Activated CD8-positive, alpha-beta memory T cell treated with anti-CD3 and anti-CD28 coated beads, Interleukin-2, amount 50 U/mL, for 48 hours (primary cell): ENCODE data around the gene UCN2.

ENCODE experiments used
- DNase-seq: peaks from one replicate; pipeline ENCODE4 v3.0.0-alpha.2; 2020

Gene UCN2, protein sequence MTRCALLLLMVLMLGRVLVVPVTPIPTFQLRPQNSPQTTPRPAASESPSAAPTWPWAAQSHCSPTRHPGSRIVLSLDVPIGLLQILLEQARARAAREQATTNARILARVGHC

GRCh38 chr3:48563382-48563918 lies at the start of gene UCN2:
Gene UCN2 (minus strand): TSS chr3:48563781. CDS start chr3:48563124, 657 bp downstream.
- no peak for DNase-seq

DNA sequence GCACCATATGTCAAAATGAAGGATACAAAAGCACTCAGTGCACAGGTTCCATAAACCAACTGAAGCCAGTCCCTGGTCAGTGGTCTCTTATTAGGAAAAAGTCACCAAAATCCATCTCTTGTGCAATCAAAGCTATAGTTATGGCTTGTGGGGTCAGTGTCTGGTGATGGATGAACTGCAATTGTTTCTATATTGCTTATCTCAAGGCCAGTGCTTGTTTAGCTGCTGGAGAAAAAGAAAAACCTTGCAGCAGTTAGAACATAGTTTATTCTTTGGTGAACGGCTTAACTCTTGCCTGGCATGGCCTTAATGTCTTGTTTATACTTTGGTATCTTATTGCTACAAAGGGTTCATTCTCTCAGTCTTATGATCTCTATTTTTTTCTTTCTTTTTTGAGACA lies 48.7 kb upstream of the UCN2 start:
- DNase-seq = no peak

GRCh38 chr3:48609088-48610005 lies 45.8 kb upstream of the UCN2 start, which contains the start of gene UQCRC1:
Gene UQCRC1 (minus strand): TSS chr3:48609646. CDS start chr3:48609620, 26 bp downstream.
- DNase-seq = peak; percentile 95

DNA sequence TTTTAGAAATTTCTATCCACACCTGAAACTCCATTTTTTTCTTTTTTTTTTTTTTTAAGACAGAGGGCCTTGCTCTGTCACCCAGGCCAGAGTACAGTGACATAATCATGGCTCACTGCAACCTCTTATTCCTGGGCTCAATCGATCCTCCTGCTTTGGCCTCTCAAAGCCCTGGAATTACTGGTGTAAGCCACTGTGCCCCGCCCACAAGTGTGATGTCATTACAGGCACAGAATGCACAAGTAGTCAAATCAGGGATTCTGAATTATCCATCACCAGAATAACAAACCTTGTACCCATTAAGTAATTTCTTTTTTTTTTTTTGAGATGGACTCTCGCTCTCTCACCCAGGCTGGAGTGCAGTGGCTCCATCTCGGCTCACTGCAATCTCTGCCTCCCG lies 43.9 kb upstream of the UCN2 start:
- DNase-seq = no peak

GRCh38 chr3:48601622-48601994 lies 38.0 kb upstream of the UCN2 start:
- DNase-seq = no peak

DNA sequence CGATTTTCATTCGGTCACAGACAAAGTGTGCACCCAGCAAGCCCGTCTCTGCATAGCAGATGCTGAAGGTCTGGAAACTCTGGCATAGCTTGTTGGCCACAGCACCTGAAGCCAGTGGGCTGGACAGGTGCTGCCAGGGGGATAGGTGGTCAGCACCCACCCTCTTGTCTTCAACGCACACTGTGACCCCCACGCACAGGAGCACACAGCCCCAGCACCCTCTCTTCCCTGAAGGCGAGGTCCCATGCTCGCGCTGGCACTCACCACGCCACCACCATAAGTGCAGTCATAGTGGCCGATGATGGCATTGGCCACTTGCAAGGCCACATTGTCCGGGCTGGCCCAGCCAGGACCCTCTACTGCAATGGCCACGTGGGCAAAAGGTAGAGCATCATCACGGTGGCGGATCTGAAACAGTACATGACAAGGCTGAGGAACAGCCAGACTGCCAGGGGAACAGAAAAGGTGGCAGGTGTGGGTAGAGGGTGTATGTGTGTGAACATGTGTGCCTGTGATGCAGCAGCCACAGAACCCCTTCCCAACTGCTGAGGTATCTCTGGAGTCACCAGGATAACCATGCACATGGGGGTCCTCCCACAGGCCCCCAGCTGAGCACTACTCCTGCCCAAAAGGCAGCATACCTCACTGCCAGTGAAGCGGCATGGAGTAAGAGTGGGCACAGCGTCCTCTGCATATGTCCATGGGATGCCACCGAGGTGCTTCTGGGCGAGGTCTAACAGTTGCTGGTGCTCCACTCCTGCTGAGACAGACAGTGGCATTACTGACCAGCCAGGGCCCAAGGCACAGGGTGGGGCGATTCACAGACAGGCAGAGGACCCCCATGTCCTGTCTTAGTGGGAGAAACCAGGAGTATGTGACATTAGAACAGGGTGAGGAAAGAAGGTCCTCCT lies 37.4 kb upstream of the UCN2 start:
- DNase-seq = no peak

- DNase-seq = no peak
Measured at GRCh38 chr3:48599509-48600285, 36.1 kb upstream of the UCN2 start.

- no peak for DNase-seq
Measured at GRCh38 chr3:48599077-48599501, 35.5 kb upstream of the UCN2 start.

GRCh38 chr3:48598323-48599076 lies 34.9 kb upstream of the UCN2 start:
- DNase-seq = no peak

GRCh38 chr3:48597408-48597800 lies 33.8 kb upstream of the UCN2 start:
- DNase-seq = no peak

DNA sequence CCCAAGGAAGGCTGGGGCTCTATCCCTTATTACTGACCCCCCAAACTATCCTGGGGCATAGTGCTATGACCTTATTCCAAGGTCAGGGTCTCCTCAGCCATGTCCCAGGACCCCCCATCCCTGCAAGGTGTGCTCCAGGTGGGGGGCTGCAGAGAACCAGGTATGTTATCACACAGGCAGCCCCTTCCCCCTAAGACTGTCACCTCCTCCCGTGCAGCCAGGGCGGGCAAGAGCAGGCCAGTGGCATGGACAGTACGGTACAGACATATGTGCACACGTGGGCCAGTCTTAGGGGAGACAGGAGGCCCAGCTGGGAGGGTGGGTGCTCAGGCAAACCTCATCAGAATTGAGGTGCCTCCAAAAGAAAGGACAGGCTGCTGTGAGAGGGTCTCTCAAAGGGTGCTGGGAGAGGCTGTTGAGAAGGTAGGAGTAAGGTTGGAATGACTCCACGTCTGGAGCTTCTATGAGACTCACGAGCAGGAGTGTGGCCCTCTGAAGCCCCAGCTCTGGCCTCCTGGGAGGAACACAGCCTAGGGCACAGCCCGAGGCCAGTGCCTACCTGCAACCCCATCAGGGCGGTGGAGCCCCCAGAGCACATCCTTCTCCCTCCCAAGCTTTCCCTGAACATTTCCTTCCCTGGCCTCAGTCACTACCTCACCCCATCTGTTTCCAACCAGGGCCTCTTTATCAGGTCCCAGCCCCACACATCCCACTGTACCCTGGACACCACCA lies 33.3 kb upstream of the UCN2 start:
- no peak for DNase-seq

GRCh38 chr3:48596157-48596556 lies 32.6 kb upstream of the UCN2 start:
- DNase-seq = no peak

DNA sequence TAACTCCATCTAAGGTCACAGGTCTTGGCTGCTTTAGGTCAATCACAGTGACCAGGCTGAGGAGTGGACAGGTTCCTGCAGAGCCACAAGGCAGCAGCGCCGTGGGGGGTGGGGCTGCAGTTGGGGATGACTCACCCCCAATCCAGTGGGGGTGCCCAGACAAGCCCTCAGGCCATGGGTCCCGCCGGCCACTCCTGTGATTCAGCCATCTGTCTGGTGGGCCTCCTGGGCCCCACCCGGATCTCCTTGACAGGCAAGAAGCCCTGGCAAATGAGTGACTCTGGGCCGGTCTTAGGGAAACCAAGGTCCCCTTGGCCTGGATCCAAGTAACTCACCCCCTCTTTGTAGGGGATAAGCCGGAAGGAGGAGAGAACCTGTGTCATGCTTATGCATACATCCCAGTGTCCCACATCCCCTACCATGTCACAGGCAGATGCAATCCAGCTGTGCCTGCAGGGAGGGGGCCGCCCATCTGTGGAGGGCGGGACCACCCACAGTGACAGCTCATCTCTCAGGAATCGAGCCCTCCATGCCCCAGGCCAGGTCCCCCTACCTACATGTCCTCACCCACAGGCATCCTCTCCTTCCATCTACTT lies 32.0 kb upstream of the UCN2 start:
- DNase-seq = no peak

GRCh38 chr3:48595075-48595525 lies 31.5 kb upstream of the UCN2 start, which contains the start of gene COL7A1:
Gene COL7A1 (minus strand): TSS chr3:48595329. CDS start chr3:48595159, 170 bp downstream.
- DNase-seq = no peak

GRCh38 chr3:48594417-48595049 lies 31.0 kb upstream of the UCN2 start:
- no peak for DNase-seq

- DNase-seq = no peak
Measured at GRCh38 chr3:48593337-48593736, 29.8 kb upstream of the UCN2 start.

DNA sequence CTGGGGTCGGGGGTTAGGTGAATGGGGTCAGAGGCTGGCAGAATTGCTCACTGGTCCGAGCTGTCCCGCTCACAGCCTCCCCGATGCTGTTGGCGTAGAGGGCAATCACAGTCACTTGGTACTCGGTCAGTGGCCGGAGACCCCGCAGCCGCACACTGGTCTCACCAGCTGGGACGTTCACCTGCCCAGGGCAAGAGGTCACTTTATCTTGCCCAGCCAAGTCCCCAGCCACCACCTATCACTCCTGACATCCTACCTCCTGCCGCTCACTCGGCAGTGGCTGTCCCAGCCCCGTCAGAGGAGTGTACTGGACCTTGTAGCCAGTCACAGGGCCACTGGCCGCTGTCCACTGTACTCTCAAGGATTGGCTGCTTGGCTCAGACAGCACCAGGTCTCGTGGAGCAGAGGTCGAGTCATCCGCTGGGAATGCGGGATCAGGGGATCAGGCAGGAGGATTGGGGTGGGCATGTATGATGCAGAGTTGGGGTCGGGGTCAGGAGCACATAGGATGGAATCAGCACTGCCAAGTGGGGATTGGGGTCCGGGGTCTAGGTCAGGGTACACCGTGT lies 29.0 kb upstream of the UCN2 start:
- DNase-seq = no peak

DNA sequence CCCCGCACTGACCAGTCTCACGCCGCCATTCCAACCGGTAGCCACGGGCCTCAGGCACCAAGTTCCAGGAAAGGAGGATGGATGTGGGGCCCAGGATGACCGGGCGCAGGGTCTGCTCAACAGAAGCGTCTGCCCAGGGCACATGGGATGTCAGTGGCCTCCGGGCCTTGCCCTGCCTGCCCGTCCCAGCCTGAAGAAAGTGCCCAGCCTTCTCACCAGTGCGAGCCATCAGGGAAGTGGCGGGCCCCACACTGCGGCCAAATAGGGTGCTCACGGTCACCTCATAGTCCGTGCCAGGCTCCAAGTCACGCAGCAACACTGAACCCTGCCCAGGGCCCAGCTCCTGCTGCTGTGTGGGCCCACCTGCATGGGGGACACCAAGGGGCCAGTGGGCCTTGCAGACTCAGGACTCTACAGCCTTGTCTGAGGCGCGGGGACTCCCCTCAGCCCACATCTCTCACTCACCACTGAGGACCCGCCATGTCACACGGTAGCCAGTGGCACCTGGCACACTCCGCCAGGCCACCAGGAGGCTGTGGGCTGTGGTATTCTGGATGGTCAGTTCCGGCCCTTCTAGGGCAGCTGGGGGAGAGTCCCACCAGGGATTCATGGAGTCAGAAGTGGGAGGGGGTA lies 28.4 kb upstream of the UCN2 start:
- no peak for DNase-seq

DNA sequence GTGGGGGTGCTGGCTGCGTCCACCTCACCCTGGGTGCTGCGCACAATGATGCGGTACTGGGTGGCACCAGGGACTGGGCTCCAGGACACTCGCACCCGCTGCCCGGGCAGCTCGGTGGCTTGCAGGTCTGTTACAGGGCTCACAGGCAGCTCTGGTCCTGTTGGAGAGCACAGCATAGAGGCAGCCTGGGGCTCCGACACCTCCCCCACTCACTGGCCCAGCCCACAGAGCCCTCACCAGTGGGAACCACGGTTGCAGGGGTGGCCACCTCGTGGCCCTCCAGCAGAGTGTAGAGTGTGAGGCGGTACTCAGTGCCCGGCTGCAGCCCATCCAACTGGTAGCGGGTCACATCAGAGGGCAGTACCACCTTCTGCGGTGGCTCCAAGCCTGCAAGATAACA lies 27.9 kb upstream of the UCN2 start:
- no peak for DNase-seq
